Activated CD8-positive, alpha-beta memory T cell treated with anti-CD3 and anti-CD28 coated beads, Interleukin-2, amount 10 ng/mL, durations not matched to agents 7 days and 5 days (primary cell): ENCODE data around the gene CAMTA1. TPM values are rescaled to one million over a fixed set of nuclear protein-coding genes. Genes with fewer than 3 reads are reported as not detected.
"Not testable (repeated sequence)": the region's sequence is repeated elsewhere in the genome, so short reads cannot be mapped to it uniquely, and the experiment has no call there.

ENCODE experiments used
- ATAC-seq: fragments of 150-1000 bp; cut with Tn5 transposase; one replicate; pipeline ENCODE4 v1.10.0; 2021; ENCODE audit warnings: moderate library complexity
- CTCF ChIA-PET: fragments of 350-600 bp; sonication (Branson Sonifier 250); formaldehyde crosslinking; loops from one replicate; lab custom pipeline; 2021; ENCODE audit warnings: antibody characterized with exemption; lab: Charles Lee
- DNase-seq: peaks from one replicate; pipeline ENCODE4 v3.0.0-alpha.2; 2020
- H3K27ac Mint-ChIP-seq: one replicate; pipeline ENCODE4 v1.8.0; 2021; ENCODE audit warnings: mild to moderate bottlenecking, mixed read lengths
- H3K27me3 Mint-ChIP-seq: one replicate; pipeline ENCODE4 v1.8.0; 2021; ENCODE audit warnings: mixed read lengths
- H3K36me3 Mint-ChIP-seq: one replicate; pipeline ENCODE4 v1.8.0; 2021; ENCODE audit warnings: mild to moderate bottlenecking, mixed read lengths
- H3K4me1 Mint-ChIP-seq: one replicate; pipeline ENCODE4 v1.8.0; 2021; ENCODE audit warnings: mixed read lengths
- H3K4me3 Mint-ChIP-seq: one replicate; pipeline ENCODE4 v1.8.0; 2021; ENCODE audit warnings: mild to moderate bottlenecking, moderate library complexity, mixed read lengths
- H3K9me3 Mint-ChIP-seq: one replicate; pipeline ENCODE4 v1.8.0; 2022; ENCODE audit warnings: low read depth, mixed read lengths
- total RNA-seq, 2 experiments: library from RNA; stranded (reverse); gene quantifications; one replicate each; pipeline ENCODE4 v1.2.3, GENCODE V29; 2021

CAMTA1 gene
- total RNA-seq, 2 experiments from 2014 or later: 42.8 to 43.2 TPM

GRCh38 chr1:7785108-7785507 is 999.9 kb downstream of the CAMTA1 start:
- H3K9me3 Mint-ChIP-seq: peaks cover 7% of the 10 kb centered on the region
- no peak for ATAC-seq
- H3K27me3 Mint-ChIP-seq: peaks cover 8% of the 10 kb centered on the region
- no peak overlapping the region for H3K27ac Mint-ChIP-seq
- H3K4me1 Mint-ChIP-seq: peaks cover 31% of the 10 kb centered on the region
- CTCF ChIA-PET: interaction anchor here (0.7 kb wide), 1 partner anchor 14 kb away, joined by 3 read pairs; the partner anchor contains the start of gene VAMP3
- peaks cover 16% of the 10 kb centered on the region for H3K36me3 Mint-ChIP-seq
- peak overlapping the region; percentile 46 for H3K4me3 Mint-ChIP-seq
- DNase-seq: no peak

- H3K27ac Mint-ChIP-seq: no peak overlapping the region
Observed at GRCh38 chr1:7786795-7787194, 1001.5 kb downstream of the CAMTA1 start.

GRCh38 chr1:7789828-7790227 is 1004.6 kb downstream of the CAMTA1 start:
- H3K36me3 Mint-ChIP-seq: peaks cover 19% of the 10 kb centered on the region
- peaks cover 4% of the 10 kb centered on the region for H3K4me1 Mint-ChIP-seq
- H3K27ac Mint-ChIP-seq: no peak overlapping the region
- ATAC-seq (no peak), DNase-seq (no peak)
- peaks cover 20% of the 10 kb centered on the region for H3K9me3 Mint-ChIP-seq
- peaks cover 8% of the 10 kb centered on the region for H3K27me3 Mint-ChIP-seq
- CTCF ChIA-PET: no interaction called here
- H3K4me3 Mint-ChIP-seq: no peak overlapping the region

More at GRCh38 chr1:7786795-7787194, 1001.5 kb downstream of the CAMTA1 start:
- Mint-ChIP-seq H3K9me3 (peaks cover 14% of the 10 kb centered on the region), H3K27me3 (peaks cover 8% of the 10 kb centered on the region), H3K36me3 (peaks cover 18% of the 10 kb centered on the region), H3K4me1 (peaks cover 19% of the 10 kb centered on the region), H3K4me3 (no peak overlapping the region)
- ATAC-seq (no peak), DNase-seq (no peak)
- CTCF ChIA-PET: interaction anchor here (0.6 kb wide), 1 partner anchor 54 kb away, joined by 3 read pairs; no protein-coding TSS in a partner anchor

GRCh38 chr1:7791027-7791426 is 1005.8 kb downstream of the CAMTA1 start:
- H3K4me3 Mint-ChIP-seq, H3K27me3 Mint-ChIP-seq, CTCF ChIA-PET, DNase-seq, H3K4me1 Mint-ChIP-seq, ATAC-seq, H3K27ac Mint-ChIP-seq: not testable (repeated sequence)
- H3K36me3 Mint-ChIP-seq: peaks cover 19% of the 10 kb centered on the region
- peaks cover 20% of the 10 kb centered on the region for H3K9me3 Mint-ChIP-seq

GRCh38 chr1:7795406-7795805 is 1010.2 kb downstream of the CAMTA1 start:
- CTCF ChIA-PET: interaction anchor here (0.8 kb wide), 1 partner anchor 13 kb away, joined by 3 read pairs; no protein-coding TSS in a partner anchor
- Mint-ChIP-seq H3K9me3 (peaks cover 11% of the 10 kb centered on the region), H3K27me3 (no peaks in the 10 kb centered on the region), H3K4me3 (no peak overlapping the region), H3K4me1 (no peaks in the 10 kb centered on the region), H3K27ac (no peak overlapping the region), H3K36me3 (peaks cover 10% of the 10 kb centered on the region)
- ATAC-seq: no peak
- DNase-seq: no peak

GRCh38 chr1:7805460-7805859 is 1020.2 kb downstream of the CAMTA1 start:
- H3K36me3 Mint-ChIP-seq: no peaks in the 10 kb centered on the region
- no peak overlapping the region for H3K27ac Mint-ChIP-seq
- DNase-seq (no peak), ATAC-seq (no peak)
- CTCF ChIA-PET: interaction anchor here (1.2 kb wide), 1 partner anchor 125 kb away, joined by 3 read pairs; no protein-coding TSS in a partner anchor
- H3K9me3 Mint-ChIP-seq: no peaks in the 10 kb centered on the region
- H3K4me1 Mint-ChIP-seq: peaks cover 2% of the 10 kb centered on the region
- no peak overlapping the region for H3K4me3 Mint-ChIP-seq
- no peaks in the 10 kb centered on the region for H3K27me3 Mint-ChIP-seq

- H3K4me3 Mint-ChIP-seq: no peak overlapping the region
- CTCF ChIA-PET: interaction anchor here (0.8 to 2.0 kb wide), 15 partner anchors 8 to 541 kb away, joined by 3 to 12 read pairs (median 3); no protein-coding TSS in a partner anchor
- ATAC-seq (no peak), DNase-seq (no peak)
- no peak overlapping the region for H3K27ac Mint-ChIP-seq
- peaks cover 5% of the 10 kb centered on the region for H3K9me3 Mint-ChIP-seq
- H3K27me3 Mint-ChIP-seq: no peaks in the 10 kb centered on the region
- peaks cover 5% of the 10 kb centered on the region for H3K36me3 Mint-ChIP-seq
- peaks cover 2% of the 10 kb centered on the region for H3K4me1 Mint-ChIP-seq
Observed at GRCh38 chr1:7808253-7808844, 1023.1 kb downstream of the CAMTA1 start.

GRCh38 chr1:7809742-7810141 is 1024.5 kb downstream of the CAMTA1 start:
- Mint-ChIP-seq H3K9me3 (peaks cover 13% of the 10 kb centered on the region), H3K27ac (no peak overlapping the region), H3K4me3 (no peak overlapping the region), H3K27me3 (no peaks in the 10 kb centered on the region), H3K36me3 (peaks cover 14% of the 10 kb centered on the region), H3K4me1 (peaks cover 2% of the 10 kb centered on the region)
- no peak for DNase-seq
- no peak for ATAC-seq
- CTCF ChIA-PET: no interaction called here

GRCh38 chr1:7810395-7810794 is 1025.1 kb downstream of the CAMTA1 start:
- CTCF ChIA-PET: interaction anchor here (0.9 kb wide), 1 partner anchor 41 kb away, joined by 3 read pairs; no protein-coding TSS in a partner anchor
- peaks cover 15% of the 10 kb centered on the region for H3K9me3 Mint-ChIP-seq
- no peak overlapping the region for H3K27ac Mint-ChIP-seq
- no peaks in the 10 kb centered on the region for H3K27me3 Mint-ChIP-seq
- peaks cover 16% of the 10 kb centered on the region for H3K36me3 Mint-ChIP-seq
- H3K4me1 Mint-ChIP-seq: peaks cover 2% of the 10 kb centered on the region
- no peak for DNase-seq
- H3K4me3 Mint-ChIP-seq: no peak overlapping the region
- ATAC-seq: no peak

- no peaks in the 10 kb centered on the region for H3K27me3 Mint-ChIP-seq
- H3K27ac Mint-ChIP-seq: no peak overlapping the region
- peaks cover 16% of the 10 kb centered on the region for H3K9me3 Mint-ChIP-seq
- CTCF ChIA-PET: interaction anchor here (0.9 kb wide), 1 partner anchor 39 kb away, joined by 3 read pairs; no protein-coding TSS in a partner anchor
- no peak for DNase-seq
- peaks cover 2% of the 10 kb centered on the region for H3K4me1 Mint-ChIP-seq
- ATAC-seq: no peak
- peaks cover 16% of the 10 kb centered on the region for H3K36me3 Mint-ChIP-seq
- no peak overlapping the region for H3K4me3 Mint-ChIP-seq
Observed at GRCh38 chr1:7811476-7811875, 1026.2 kb downstream of the CAMTA1 start.

- H3K27ac Mint-ChIP-seq: no peak overlapping the region
- CTCF ChIA-PET: no interaction called here
- H3K9me3 Mint-ChIP-seq: peaks cover 16% of the 10 kb centered on the region
Observed at GRCh38 chr1:7813677-7814373, 1028.6 kb downstream of the CAMTA1 start.

More at GRCh38 chr1:7813677-7814373, 1028.6 kb downstream of the CAMTA1 start:
- H3K27me3 Mint-ChIP-seq: no peaks in the 10 kb centered on the region
- no peak for ATAC-seq
- H3K4me3 Mint-ChIP-seq: no peak overlapping the region
- H3K4me1 Mint-ChIP-seq: peaks cover 2% of the 10 kb centered on the region
- H3K36me3 Mint-ChIP-seq: peaks cover 16% of the 10 kb centered on the region
- no peak for DNase-seq
